ENCODE measurements around the gene PAX2.
A peak's percentile ranks its signal among the peaks of the same experiment; 100 is the strongest.

PAX2 gene

DNA sequence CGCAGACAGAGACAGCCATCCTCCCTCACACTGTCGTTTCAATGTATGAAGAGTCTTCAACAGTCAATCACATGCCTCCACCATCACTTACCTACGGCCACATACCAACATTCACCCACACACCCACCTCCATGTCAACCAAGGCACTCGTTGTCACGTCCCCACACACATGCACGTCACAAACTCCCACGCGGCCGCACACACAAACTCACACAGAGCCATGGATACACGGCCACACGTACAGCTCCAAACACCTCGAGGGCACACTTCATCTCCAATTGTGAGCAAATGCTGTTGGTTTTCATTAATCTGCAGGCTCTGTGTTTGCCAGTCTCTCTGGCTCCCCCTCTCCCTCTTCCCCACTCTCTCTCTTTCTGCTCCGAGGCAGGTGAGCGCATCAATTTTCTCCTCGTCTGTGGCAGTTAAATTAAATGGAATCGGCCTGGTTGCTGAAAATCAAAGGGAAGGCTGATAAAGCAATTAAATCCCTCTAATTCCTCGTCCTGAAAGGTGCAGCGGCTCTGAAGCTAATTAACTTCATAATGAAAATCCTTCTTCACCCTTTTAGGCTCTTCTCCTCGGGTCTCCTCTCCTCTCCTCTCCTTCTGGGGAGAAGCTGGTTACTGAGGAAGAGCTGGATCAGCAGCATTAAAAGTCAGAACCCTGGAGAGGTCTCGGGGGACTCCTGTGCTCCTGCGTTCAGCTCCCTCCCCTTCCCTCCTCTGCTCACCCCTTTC, 113.5 kb downstream of the PAX2 start:
- no peak for DNase-seq

DNA sequence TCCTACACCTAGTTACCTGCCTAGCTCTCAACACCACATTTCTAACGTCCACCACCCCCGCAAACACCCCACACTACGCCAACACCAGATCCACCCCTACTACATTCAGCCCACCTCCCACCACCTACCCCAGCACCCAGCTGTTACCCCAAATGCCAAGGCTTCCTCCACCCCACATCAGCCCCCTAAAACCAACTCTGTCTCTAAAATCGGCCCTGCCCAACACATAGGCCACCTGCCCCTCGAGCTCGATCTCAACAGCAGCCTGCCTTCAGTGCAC, 114.0 kb downstream of the PAX2 start:
- no peak for DNase-seq

DNA sequence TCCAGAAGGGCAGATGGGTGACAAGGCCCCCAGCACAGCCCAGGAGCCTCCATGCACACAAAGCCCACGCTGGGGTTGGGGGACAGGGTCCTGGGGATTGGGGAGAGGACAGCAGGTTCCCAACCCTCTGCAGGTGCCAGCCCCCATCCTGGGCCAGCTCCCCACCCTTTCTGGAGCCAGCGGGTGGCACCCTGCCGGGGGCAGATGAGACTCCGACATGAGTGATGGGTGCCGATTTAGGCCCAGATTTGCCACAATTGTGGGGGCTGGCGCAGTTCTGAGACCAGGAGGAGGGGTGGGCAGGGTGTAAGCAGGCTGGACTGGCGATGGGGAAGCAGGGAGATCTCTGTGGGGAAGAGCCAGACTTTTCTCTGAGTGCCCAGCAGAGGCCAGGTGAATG, 118.1 kb downstream of the PAX2 start:
- no peak for DNase-seq

DNA sequence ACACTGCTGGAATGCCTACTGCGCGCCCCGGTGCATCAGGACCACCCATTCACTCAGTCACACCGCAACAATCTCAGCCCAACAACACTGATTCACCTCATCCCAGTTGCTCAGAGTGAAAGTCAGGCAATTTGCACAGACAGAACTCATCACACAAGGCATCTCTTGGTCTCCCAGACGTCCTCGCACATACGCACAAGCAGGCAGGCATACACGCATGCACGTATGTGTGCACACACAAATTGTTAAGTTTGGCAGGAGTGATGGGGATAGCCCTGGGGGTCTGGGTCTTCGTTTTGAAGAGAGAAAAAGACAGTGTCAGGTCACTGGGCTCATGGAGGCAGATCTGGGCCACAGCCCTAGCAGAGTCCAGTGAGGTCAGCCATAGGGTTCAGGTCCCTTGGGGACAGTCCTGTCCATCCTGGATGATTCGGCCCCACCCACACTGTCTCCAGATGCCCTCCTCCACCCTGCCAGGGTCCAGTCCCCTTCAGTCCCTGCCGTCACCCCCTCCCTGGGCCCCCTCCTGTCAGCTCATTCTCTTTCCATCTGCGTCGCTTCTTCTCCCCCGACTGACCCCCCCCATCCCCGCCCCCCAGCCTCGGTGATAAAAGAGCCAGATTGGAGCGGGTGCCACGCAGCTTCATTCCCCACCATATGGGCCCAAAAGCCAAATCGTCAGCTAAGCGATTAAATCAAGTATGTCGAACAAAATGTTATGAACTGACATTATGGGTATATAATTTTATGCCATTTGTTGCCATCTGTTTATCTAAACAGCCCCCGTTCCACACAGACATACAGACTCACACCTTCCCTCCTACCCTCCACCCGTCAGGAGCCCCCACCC, 118.9 kb downstream of the PAX2 start:
- DNase-seq, result no peak

DNA sequence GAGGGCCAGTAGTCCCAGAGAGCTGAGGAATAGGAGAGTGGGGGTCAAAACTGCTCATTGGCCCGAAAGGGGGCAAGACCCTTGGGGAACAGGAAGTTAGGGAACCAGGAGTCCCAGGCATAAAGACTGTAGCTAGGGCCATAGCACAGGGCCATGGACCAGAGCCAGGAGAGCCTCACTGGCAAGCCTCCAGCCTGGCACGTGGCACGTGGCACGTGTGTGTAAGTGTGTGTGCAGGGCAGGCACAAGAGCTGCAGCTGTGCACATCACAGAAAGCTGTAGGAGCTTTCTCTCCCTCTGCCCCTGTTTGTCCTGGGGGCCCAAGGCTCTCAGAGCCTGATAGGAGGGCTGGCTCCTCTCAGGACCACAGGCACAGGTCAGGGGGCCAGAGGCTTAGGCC, 119.6 kb downstream of the PAX2 start:
- DNase-seq, result no peak

DNA sequence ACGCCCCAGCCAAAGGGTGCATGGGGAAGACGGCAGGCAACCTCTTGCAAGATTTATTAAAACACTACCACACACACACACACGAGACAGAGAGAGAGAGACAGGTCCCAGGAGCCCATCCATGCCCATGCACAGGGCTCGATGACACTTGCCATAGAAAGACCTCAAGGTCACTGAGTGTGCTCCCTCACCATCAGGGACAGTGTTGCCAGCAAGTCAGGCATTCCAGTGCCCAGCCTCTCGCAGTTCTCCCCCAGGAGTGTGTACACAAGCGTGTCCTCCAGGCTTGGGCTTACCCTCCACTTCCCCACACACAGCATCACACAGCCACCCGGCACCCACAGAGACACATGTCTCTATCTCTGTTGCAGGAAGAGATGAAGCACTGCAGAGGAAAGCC, 120.6 kb downstream of the PAX2 start:
- no peak for DNase-seq

DNA sequence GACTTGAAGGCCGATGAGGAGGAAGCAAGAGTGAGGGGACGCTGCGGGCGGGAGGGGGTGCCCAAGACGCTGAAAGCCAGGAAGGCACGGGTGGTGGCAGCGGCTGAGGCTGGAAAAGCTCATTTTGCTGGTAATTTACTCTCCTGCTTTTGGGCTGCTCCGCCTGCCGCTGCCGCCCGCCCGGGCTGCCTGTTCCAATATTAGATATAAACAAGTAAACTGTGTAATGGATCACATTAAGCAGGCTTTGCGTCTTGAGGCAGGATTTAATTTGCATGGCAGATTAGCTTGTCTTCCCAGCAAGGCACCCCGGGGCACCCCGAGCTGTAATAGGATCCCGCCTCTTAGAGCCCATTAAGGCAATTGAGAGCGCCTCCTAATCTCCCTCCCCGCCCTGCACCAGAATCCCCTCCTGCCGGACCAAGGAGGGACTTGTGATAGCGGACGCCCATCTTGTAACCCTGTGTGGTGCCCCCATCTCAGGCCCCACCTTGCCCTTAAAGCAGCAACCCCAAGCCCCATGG, 121.3 kb downstream of the PAX2 start:
- DNase-seq, result no peak

DNA sequence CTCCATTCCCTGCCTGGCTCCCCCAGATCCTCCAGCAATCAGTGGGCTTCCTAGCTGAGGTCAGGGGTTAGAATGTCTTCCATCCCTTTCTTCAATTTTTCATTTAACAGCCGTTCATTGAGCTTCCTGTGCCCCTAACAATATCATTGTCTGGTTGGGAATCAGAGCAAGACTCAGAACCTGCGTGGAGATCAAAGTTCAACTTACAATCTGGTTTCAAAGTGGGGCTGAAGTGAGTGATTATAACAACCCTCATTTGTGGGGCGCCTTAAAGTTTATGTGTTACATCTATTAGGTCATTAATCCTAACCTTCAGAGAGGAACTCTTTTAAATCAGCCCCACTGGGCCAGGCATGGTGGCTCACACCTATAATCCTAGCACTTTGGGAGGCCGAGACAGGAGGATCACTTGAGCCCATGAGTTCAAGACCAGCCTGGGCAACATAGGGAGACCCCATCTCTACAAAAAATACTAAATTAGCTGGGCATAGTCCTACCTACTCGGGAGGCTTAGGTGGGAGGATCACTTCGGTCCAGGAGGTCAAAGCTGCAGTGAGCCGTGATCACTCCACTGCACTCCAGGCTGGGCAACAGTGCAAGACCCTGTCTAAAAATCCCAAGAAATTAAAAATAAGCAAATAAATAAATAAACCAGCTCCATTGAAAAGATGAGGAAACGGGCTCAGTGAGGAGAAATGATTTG, 122.0 kb downstream of the PAX2 start:
- no peak for DNase-seq

DNA sequence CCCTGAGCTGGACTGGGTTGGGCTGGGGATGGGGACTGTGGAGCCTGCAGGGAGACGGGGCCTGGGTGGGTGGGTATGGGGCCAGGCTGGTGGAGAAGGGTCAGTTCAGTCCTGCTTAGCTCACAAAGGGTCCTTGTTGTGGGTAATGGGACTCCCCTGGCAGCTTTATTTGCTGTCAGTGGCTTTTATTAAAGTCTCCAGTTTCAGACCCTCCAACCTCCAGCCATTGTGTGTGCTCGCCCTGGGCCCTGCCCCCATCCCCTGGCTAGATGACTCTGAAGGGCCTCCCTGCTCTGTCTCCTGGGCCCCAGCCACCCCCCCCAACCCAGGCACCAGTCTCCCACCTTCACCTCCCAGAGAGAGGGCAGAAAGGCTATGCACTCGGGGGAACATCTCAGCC, 123.0 kb downstream of the PAX2 start:
- DNase-seq, result no peak

DNA sequence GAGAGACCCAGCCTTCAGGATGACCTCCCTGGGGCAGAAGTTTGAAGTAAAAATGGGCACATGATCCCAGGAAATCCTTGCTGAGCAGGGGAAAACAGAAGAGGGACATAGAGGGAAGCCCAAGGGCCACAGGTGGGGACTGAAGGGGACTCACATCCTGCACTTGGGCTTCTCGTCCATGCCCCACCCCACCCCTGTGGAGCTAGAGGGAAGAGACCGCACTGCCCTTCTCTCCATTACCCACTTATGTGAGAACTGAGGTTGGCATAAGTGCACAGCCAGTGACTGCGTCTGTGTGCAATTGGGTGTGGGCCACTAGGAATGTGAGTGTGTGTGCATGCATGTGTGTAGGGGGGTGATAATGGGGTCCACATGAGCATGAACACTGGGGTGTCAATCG, 124.0 kb downstream of the PAX2 start:
- no peak for DNase-seq

DNA sequence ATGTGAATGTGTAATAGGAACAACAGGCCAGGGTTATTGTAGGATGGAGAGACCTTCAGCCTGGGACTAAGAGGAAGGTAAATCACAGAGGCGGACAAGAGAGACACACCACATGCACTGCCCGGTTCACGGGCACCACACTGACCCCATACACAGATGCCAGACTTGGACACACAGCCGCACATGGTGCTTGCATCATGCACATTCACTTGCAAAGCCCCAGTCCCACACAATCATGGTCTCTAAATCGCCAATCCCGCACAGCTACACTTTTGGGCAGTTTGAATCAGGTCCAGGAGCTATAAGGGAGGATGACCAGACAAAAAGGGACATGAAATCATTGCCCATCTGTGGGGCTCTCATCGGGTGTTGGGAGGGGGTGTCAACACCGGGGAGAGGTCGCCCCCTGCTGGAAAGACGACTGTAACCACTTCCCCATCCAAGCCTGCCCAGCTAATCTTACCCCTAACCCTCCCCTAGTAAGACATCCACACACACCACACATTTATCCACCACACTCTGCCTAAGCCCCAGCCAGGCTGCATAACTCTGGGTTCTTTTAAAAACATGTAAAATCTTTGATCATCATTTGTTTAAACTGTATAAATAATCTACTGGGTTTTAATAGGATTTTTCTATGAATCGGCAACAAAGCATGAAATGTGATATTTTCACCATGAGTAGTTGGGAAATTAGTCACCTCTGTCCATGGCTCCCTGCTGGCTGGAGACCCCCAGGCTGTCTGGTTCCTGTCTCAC, 126.8 kb downstream of the PAX2 start:
- peak in 1 of 2 donors; percentile 40 for DNase-seq

DNA sequence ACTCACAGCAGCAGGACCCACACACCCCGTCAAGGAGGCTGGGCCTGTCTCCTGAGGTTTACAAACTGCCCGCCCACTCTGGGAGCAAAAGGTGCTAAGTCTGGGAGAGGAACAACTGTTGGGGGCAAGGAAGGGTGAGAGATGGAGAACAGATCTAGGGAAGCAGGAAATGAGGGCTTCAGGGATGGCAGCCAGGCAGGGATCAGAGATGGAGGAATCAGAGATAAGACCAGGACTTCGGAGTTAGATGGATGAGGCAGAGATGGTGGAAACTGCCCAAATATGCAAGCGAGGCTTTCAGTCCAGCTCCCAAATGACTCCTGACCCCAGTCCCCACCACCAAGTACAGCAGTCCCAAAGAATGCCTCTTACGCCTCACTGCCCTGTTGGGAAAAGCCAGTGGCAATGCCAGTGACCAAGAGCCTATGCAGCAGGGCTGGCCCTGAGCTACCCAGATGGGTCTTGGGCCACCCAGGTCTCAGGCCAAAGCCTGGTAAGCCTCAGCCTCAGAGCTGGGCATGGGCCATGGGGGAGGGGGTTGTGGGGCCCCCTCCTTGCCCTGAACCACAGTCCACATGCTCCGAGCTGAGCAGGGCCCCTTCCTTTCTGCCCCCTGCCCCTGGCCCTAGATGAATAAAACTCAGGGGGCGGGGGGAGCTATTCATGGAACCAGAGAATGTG, 127.9 kb downstream of the PAX2 start:
- DNase-seq, result no peak

DNA sequence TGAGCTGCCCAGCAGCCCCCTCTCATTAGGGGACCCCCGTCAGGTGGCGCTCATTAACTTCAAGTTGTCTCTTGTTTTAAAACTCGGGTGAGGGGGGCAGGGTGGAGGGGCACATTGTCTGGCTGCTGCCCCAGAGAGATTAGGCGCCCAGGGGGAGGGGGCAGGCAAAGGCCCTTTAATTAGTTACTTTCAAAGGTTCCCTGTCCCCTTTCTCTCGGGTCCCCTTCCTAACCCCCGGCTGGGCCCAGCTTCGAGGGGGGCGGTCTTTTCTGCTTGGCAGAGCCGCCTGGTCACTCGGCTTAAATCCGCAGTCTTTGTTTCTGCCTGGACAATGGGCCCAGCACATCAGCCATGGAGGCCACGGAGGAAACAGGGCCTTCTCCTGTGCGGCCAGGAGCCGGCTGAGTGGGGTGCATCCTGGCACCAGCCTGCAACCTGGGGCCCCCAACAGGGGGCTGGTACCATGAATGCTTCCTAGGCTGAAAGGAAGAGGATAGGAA, 128.5 kb downstream of the PAX2 start:
- DNase-seq, result no peak

DNA sequence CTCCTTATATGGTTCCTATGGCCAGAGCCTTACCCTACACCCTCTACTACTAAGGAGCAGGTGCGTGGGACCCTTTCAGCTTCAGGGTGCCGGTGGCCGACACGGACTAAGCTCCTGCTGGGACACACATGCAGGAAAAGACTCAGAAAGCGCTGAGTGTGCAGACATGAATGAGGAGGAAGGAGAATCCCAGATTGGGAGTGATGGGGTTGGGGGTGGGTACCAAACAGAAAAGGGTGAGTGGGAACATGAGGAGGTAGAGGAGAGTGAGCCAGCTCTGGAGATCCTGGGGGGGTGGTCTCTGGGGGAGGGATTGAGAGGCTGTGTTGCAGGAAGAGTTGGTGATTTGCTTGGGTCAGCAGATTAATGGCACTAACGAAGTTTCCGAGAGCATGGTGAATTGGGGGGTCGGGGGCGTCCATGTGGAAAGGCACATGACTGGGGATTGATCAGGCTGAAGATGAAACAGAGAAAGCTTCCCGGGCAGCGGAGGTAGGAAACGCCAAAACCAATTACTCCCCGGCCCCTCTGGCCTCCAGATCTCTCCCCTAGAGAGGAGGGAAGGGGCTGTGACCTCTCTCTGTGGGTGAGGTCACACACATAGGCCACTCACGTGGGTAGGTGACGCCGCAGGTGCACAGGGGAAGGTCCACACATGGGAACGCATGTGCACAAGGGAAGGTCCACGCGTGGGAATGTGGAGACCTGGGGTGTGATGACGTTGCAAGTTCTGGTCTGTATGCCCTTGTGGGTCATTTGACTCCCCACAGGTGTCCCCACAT, 129.5 kb downstream of the PAX2 start:
- no peak for DNase-seq

DNA sequence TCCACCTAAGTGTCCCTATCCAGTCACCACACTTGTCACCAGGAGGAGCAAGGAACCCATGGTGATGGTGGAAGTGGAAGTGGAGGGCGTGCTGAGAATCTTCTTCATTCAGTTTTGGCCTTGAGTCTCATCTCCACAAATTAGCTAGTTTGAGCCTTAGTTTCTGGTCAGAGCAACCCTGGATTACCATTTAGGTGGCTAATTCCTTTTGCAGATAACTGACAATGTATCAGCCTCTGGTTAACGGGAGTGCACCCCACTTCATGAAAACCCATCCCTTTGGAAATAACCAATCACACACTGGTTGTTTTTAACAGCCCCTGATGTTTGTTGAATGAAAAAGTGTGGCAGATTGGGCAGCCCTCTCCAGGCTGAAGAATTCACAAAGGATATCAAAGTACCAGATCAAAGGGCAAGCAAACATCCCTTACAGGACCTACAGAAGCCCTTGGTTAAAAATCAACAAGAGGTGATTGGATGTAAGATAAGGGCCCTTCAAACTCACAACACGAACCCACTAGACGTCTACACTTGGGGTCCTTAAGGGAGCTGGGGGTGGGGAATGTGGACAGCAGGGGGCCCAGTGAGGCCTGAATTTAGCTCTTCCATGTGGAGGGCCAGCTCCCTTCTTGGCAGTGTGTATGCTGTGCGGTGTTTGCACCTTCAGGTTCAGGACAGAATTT, 130.2 kb downstream of the PAX2 start:
- no peak for DNase-seq

DNA sequence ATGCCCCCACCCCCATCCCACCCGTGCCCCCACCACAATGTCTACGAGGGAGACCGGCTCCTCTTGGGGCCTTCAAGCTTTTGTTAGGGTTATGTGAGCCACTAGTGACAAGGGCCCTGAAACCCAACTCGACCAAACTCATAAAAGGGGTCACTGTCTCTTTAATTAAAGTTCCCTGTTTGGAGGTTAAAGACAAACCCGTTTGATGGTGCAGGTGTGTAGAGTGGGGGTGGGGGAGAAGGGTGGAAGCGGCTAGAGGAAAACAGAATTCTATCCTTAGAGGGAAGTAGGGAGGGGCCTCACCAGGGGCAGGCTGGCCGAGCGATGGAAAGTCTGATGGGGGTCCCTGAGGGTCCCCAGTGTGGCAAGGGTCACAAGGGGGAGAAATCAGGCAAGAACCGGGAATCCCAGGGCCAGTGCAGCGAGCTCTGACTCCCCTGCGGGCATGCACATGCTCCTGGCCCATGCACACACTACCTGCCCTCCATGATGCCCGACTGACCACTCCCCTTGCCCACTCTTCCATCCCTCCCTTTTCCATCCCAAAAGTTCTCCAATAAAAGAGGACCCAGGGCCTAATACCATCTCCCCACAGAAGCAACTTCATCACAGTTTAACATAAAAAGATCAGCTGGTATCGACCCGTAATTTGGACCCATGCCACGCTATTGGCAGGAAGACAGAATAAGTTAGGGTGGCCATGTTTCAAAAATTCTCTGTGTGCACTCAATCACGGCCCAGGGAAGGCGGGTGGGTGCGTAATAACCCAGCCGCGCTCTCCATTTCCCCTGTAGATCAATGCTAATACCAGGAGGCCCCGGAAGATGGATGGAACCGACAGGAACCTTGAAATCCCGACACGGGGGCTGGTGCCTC, 131.4 kb downstream of the PAX2 start:
- DNase-seq, result no peak

DNA sequence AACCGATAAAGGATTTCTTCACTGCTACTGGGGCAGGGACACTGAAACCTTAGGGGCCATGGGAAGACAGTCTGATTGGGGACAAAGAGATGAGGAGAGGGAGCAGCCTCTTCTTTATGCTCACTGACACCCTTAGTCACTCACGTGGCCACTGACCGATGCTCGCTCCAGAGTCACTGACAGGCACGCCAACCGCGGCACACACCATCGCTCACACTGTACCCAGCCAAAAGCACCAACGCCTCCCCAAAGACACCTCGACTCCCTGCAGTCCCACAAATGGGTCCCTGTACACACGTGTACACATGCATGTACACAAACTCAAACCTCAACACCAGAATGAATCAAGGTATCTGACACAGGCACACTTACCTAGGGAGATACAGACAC, 132.1 kb downstream of the PAX2 start:
- no peak for DNase-seq

DNA sequence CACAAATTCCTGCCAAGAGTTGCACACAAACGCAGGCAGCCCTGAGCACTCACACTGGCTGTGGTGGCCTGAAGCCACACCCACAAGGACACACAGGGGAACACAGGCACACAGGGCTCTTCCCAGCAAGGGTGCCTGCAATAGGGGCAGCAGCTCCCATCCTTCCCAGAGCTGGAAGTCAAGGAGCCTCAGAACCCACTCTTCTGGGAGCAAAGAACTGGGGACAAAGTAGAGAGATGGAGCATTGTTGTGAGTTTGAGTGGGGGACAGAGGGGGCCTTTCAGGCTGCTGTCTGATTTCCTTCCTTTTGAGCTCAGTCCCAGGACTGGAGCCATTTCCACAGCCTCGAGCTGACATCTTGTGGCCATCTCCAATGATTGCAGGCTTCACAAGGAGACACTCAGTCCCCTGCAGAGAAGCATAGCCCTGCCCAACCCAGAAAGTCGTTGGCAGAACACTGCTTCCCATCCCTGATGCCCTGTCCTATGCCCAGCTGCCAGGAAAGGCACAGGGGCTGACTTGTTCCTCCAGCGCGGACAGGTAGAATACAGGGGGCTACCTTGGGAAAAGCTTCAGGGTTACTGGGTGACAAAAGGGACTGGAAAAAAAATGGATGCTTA, 133.0 kb downstream of the PAX2 start:
- DNase-seq, result peak; percentile 53 to 67

Data from inflammatory macrophage (primary cell).